Measurements from ENCODE around the gene SH2D3A. TPM values are rescaled to one million over a fixed set of nuclear protein-coding genes. Genes with fewer than 3 reads are reported as not detected.

SH2D3A gene
- total and polyA plus RNA-seq, 2 donors (not counting 3 experiments of a cell fraction or from before 2014, with no cell fraction given) = 0.04 to 0.53 TPM

DNA sequence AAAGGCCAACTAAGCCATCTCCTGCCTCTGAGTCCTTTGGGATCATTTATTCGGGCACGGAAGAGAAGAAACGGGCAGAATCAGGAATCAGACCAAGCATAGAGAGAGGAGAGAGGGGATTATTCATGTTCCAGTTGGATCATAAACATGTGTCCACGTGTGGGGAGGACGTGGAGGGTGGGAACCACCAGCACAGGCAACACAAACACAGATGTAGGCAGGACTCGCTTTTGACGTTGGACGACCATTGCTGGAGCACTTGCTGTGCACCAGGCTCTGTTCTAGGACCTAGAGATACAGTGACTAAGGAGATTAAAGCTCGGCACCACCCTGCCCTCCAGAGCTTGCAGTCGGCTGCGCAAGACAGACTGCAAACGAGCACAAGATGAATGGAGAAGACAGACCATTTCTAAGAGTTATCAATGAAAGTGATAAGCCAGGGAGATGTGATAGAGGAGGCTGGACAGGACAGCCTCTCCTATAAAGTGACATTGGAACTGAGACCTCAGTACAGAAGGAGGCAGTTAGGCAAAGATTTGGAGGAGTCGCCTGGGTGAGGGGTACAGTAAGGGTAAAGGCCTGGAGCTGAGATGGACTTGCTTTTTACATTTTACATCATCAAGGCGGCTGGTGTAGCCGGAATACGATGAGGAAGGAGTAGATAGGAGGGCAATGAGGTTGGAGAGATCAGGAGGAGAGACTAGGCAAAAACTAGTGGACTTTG, 716 bp downstream of the SH2D3A start:
- dilution Hi-C loops (cut with MboI; ENCODE audit: extremely low pct_ligation_motif_present, low sequenced_read_pairs) = no loop called here
- POLR2A ChIA-PET = no interaction called here
- CTCF ChIA-PET = no interaction called here
- Histone ChIP-seq H3K9me3 (replicated peaks; ENCODE audit: control insufficient read depth, insufficient read depth, low read length) (no peaks in the 10 kb centered on the region), H3K9ac (replicated peaks; ENCODE audit: extremely low read depth, insufficient read depth, low read length) (no peak overlapping the region), H3K4me1 (ENCODE audit: control insufficient read depth, extremely low read depth, insufficient read depth, low read length) (peaks cover 4% of the 10 kb centered on the region), H3K27me3 (ENCODE audit: control insufficient read depth in 2 of 2, insufficient read depth in 2 of 2, low read length in 2 of 2) (peaks cover 5 to 9% of the 10 kb centered on the region in 2 experiments), H3K4me2 (ENCODE audit: insufficient read depth, low read length) (no peak overlapping the region), H2AFZ (ENCODE audit: low read depth, low read length) (no peak overlapping the region), H3K79me2 (ENCODE audit: control insufficient read depth, insufficient read depth, low read length) (no peaks in the 10 kb centered on the region), H3K36me3 (ENCODE audit: control insufficient read depth in 2 of 2, extremely low read depth in 1 of 2, insufficient read depth in 2 of 2, low read length in 2 of 2) (no peaks in the 10 kb centered on the region), H3K9me1 (replicated peaks; ENCODE audit: control insufficient read depth, extremely low read depth, insufficient read depth, low read length) (no peaks in the 10 kb centered on the region), H4K20me1 (replicated peaks; ENCODE audit: control insufficient read depth, extremely low read depth, insufficient read depth, low read length) (no peaks in the 10 kb centered on the region), H3K27ac (ENCODE audit: insufficient read depth, low read depth, low read length) (no peak overlapping the region), H3K4me3 (replicated peaks in 1 of 3; ENCODE audit: insufficient read depth in 1 of 3, low read depth in 1 of 3, low read length in 3 of 3) (no peak overlapping the region)
- no peak for FAIRE-seq
- no TSS peak for BruUV-seq (replicated peaks)
- no peak for TF ChIP-seq GATA2 (IDR thresholded peaks at IDR 0.05; ENCODE audit: insufficient read depth, insufficient read length, low read depth, low read length)
- TF ChIP-seq, protein P1, sequence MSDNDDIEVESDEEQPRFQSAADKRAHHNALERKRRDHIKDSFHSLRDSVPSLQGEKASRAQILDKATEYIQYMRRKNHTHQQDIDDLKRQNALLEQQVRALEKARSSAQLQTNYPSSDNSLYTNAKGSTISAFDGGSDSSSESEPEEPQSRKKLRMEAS (IDR thresholded peaks at IDR 0.05; ENCODE audit: insufficient read depth, insufficient read length) = no peak
- TF ChIP-seq MYC (IDR thresholded peaks at IDR 0.05; ENCODE audit: low read depth, low read length) = no peak
- no peak for TF ChIP-seq POLR2A (IDR thresholded peaks at IDR 0.05; ENCODE audit: low read depth, low read length)
- no peak for TF ChIP-seq JUN (IDR thresholded peaks at IDR 0.05; ENCODE audit: borderline replicate concordance, insufficient read depth, insufficient read length, low read depth)
- TF ChIP-seq FOS (IDR thresholded peaks at IDR 0.05; ENCODE audit: borderline replicate concordance, insufficient read depth, low read length) = no peak
- TF ChIP-seq, protein P2, sequence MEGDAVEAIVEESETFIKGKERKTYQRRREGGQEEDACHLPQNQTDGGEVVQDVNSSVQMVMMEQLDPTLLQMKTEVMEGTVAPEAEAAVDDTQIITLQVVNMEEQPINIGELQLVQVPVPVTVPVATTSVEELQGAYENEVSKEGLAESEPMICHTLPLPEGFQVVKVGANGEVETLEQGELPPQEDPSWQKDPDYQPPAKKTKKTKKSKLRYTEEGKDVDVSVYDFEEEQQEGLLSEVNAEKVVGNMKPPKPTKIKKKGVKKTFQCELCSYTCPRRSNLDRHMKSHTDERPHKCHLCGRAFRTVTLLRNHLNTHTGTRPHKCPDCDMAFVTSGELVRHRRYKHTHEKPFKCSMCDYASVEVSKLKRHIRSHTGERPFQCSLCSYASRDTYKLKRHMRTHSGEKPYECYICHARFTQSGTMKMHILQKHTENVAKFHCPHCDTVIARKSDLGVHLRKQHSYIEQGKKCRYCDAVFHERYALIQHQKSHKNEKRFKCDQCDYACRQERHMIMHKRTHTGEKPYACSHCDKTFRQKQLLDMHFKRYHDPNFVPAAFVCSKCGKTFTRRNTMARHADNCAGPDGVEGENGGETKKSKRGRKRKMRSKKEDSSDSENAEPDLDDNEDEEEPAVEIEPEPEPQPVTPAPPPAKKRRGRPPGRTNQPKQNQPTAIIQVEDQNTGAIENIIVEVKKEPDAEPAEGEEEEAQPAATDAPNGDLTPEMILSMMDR (IDR thresholded peaks at IDR 0.05; ENCODE audit: extremely low read depth in 1 of 2, insufficient read depth in 1 of 2, low read depth in 1 of 2, low read length in 2 of 2) = no peak
- TF ChIP-seq POLR2AphosphoS5 (IDR thresholded peaks at IDR 0.05; ENCODE audit: insufficient read depth, low read depth, low read length) = no peak
- no peak for TF ChIP-seq EZH2 (IDR thresholded peaks at IDR 0.05; ENCODE audit: borderline replicate concordance, low read depth, low read length, severe bottlenecking)
- intact Hi-C loops (cut with micrococcal nuclease) = loop anchor here (1.0 kb wide), 1 partner anchor 97 kb away; no protein-coding TSS in a partner anchor
- DNase-seq (ENCODE audit: low read depth, low spot score) = no peak
